ENCODE results near the gene RGS9BP.
"Not testable (repeated sequence)": the region's sequence is repeated elsewhere in the genome, so short reads cannot be mapped to it uniquely, and the experiment has no call there.

DNA sequence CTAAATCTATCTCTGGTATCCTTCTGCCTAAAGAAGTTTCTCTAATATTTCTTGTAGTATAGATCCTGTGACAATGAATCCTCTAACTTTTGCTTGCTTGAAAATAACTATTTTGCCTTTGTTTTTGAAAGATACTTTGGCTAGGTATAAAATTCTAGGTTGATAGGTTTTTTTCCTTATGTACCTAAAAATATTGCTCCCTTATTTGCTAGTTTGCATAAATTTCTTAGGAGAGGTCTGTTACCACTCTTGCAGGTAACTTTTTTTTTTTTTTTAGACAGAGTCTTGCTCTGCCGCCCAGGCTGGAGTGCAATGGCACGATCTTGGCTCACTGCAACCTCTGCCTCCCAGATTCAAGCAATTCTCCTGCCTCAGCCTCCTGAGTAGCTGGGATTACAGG is 28.4 kb downstream of the RGS9BP start:
- TF ChIP-seq, protein P1, sequence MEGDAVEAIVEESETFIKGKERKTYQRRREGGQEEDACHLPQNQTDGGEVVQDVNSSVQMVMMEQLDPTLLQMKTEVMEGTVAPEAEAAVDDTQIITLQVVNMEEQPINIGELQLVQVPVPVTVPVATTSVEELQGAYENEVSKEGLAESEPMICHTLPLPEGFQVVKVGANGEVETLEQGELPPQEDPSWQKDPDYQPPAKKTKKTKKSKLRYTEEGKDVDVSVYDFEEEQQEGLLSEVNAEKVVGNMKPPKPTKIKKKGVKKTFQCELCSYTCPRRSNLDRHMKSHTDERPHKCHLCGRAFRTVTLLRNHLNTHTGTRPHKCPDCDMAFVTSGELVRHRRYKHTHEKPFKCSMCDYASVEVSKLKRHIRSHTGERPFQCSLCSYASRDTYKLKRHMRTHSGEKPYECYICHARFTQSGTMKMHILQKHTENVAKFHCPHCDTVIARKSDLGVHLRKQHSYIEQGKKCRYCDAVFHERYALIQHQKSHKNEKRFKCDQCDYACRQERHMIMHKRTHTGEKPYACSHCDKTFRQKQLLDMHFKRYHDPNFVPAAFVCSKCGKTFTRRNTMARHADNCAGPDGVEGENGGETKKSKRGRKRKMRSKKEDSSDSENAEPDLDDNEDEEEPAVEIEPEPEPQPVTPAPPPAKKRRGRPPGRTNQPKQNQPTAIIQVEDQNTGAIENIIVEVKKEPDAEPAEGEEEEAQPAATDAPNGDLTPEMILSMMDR (conservative IDR thresholded peaks at IDR 0.05; ENCODE audit: low read length), result not testable (repeated sequence)
- TF ChIP-seq EZH2phosphoT487 (IDR thresholded peaks at IDR 0.05; ENCODE audit: borderline replicate concordance), result not testable (repeated sequence)
